Mucosa of gallbladder (tissue), 1 donor: Measurements from ENCODE around the gene EXOC6. TPM values are rescaled to one million over a fixed set of nuclear protein-coding genes. Genes with fewer than 3 reads are reported as not detected.

Source experiments
- DNase-seq: peaks from one replicate; pipeline ENCODE4 v3.0.0-alpha.2; 2020; ENCODE audit warnings: low spot score
- total RNA-seq: library from RNA; stranded (reverse); gene quantifications from one replicate; pipeline ENCODE4 v1.2.1, GENCODE V29; 2021
- donor health status: DM: no; HTN: no; CAD: no.

EXOC6 gene
- total RNA-seq, 1 donor from 2014 or later: 26.0 TPM

GRCh38 chr10:93023013-93023650 lies 174.8 kb downstream of the EXOC6 start:
- DNase-seq: no peak

DNA sequence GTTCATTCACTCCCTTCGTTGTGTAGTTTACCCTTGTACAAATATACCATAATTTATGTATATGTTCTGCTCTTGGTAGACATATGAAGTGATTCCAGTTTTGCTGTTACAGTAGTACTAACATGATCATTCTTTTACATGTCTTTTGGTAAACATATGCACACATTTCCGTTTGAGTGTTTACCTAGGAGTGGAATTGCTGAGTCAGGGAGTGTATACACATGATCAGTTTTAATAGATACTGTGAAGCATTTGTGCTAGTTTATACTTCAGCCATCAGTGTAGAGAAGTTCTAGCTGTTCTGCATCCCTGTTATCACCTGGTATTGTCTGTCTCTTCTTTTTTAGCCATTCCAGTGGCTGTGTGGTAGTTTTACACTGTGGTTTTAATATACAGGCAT lies 177.8 kb downstream of the EXOC6 start:
- DNase-seq: no peak

GRCh38 chr10:93027508-93027907 lies 179.2 kb downstream of the EXOC6 start:
- DNase-seq: no peak

- DNase-seq: no peak
Observed at GRCh38 chr10:93028883-93029282, 180.6 kb downstream of the EXOC6 start.

DNA sequence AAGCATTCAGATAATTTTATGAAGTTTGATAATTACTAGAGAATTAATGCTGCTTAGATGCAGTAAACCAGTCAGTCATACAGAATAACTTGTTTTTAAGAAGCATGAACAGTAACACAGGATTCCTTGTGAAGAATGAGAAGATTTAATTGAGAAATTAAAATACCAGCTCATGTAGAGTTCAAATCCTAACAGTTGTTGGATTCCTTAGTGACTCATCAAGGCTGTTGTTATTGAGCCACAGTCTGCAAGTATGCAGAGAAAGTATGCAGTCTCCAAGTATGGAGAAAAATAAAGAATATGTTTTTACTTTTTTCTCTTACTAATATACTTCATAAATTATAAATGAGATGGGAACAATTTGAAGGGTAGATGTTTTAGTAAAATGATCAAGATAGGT lies 182.1 kb downstream of the EXOC6 start:
- no peak for DNase-seq

DNA sequence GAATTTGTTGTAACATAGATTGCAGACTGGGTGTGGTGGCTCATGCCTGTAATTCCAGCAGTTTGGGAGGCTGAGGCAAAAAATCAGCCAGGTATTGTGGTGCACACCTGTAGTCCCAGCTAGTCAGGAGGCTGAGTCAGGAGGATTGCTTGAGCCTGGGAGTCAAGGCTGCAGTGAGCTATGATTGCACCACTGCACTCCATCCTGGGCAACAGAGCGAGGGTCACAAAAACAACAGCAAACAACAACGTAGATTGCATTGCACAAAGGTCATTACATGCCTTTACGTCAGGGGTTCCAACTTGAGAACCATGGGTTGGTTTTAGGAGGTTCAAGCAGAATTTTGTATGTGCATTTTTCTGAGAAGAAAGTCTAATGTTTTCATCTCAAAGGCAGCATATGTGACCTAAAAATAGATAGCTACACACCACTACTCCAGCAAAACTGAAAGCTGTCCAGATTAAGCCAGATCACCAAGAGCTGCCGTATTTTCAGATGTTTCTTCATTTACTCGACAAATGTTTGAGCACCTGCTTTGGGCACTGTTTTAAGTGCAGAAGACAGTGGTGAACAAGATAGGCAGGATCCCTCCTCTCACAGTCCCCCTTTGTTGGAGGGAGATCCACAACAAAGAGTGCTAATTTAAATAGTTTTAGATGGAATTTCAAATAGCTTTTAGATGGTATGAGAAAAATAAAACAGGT lies 183.9 kb downstream of the EXOC6 start:
- DNase-seq: no peak

DNA sequence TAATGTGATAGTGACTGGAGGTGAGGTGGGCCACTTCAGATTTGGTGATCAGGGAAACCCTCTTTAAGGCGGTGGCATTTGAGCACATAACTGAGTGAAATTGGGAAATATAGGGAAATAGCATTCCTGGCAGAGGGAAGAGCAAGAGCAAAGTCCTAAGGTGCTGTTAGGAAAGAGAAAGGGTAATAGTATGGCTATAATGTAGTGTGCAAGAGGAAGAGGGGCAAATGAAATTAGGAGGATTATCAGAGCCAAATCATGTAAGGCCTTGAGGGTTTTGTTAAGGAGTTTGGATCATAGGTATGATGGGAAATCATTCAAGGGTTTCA lies 184.5 kb downstream of the EXOC6 start:
- DNase-seq: no peak

- no peak for DNase-seq
Observed at GRCh38 chr10:93034426-93034825, 186.1 kb downstream of the EXOC6 start.

- DNase-seq: no peak
Observed at GRCh38 chr10:93039110-93039509, 190.8 kb downstream of the EXOC6 start.

DNA sequence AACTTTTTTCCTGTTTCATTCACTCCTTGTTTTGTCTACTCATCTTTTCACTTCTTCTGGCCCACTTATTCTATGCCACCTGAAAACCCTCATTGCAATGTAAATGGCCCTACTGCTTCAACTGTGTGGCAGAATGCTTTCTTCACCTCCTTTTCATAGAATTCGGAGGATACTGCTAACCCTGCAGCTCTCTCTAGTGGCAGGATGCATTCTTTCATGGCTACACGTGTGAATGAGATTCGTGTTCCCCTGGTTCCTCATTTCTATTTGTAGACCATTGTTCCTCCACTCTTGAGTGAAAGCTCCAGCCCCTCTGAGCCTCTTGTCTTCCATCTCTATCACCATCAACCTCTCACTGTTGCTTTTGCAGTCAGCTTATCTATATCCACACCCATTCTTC lies 191.4 kb downstream of the EXOC6 start:
- DNase-seq: no peak

DNA sequence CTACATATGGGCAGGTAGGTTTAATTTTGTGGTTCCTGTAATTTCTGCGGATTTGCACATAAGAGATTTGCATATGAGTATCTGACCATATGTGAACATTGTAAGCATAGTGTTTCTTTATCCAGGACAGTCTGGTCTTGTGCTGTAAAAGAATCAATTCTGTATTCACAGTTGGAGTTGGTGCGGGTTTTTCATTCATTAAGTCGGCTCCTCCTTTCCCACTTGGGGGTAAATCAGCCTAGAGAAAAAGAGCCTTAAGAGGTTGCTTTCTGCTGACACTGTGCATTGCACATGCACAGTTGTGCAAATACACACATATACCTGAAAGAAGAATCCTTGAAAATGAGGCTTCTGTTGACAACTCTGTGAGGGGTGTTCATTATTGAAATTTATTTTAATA lies 206.2 kb downstream of the EXOC6 start:
- no peak for DNase-seq

DNA sequence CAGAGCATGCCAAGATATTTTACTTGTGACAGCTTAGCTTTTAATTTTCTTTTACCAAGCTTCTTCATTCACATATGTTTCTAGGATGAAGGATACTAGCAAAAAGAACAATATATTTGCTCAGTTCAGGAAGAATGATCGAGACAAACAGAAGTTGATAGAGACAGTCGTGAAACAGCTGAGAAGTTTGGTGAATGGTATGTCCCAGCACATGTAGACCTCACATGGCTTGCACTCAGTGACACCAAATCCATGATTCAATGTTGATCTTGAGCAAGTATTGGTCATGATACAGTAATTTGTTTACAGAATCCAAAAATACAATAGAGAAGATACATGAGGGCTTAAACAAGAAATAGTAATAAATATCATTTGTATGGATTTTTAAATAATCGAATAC lies 209.8 kb downstream of the EXOC6 start:
- no peak for DNase-seq

DNA sequence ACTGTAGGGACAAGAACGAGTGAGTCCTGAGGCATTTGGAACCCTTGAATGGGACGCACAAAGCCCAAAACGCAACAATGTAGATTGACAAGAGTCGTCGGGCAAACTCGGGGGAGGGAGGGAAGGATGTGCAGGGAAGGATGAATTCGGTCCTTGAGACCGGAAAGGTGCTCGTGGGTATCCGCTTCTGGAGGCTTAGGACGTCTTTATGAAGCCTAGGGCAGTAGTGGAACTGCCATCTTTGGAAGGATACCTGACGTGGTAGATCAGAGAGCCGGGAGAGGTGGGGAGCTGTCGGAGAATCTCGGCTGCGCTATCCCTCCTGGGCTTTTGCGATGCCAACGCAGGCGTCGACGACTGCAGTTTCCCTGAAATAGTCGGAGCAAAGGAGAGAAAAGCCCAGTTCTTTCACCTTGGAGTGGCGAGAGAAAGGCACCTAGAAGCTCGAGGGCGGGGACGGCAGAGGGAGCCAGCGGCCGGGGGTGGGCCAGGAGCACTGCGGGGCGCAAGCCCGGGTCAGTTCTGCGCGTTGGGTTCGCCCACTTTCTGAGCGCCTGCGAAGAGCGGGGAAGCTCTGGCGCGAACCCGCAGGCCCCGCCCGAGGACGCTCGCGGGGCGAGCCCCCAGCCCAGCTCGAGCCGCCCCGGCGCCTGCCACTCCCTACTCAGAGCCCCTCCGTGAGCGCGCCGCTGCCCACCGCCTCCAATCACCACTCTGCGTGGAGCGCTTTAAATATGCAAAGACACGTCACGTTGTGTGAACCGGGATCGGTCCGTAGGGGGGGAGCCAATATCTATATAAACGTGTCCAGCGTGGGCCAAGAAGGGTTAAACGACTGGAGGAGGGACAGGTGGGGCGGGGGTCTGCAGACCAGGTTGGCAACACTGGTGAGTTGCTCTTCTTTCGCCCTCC lies 211.9 kb downstream of the EXOC6 start, which contains the start of gene CYP26C1:
Gene CYP26C1, plus strand, starts transcription at position 824 of the 912 bp plus-strand sequence. CDS start 466 bp downstream, outside the sequence.
- peak; percentile 9 for DNase-seq

DNA sequence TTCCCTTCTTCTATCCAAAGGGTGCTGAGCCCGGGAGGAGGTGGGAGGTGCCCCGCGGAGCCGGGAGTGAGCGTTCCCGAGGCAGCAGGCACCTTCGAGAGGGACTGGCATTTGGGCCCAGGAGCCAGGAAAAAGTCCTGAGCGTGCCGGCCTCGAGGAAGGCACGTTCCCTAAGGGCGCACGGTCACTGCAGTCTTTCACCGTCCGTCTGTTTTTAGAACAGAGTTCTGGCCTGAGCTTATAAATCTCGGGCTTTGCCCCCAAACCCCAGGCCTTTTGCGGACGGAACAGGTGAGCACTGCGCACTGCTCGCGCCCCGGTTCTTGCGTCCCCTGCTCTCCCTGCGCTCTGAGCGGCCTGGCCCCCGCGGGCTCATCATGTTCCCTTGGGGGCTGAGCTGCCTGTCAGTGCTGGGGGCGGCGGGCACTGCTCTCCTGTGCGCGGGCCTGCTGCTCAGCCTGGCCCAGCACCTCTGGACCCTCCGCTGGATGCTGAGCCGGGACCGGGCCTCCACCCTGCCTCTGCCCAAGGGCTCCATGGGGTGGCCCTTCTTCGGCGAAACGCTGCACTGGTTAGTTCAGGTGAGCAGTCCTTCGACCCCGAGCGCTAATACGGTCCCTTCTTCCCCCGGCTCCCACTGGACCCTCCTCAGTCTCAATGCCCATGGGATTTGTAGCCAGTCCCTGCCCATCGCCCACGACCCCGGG lies 212.7 kb downstream of the EXOC6 start:
- DNase-seq: peak; percentile 7

- DNase-seq: peak; percentile 9
Observed at GRCh38 chr10:93061594-93062513, 213.5 kb downstream of the EXOC6 start.

DNA sequence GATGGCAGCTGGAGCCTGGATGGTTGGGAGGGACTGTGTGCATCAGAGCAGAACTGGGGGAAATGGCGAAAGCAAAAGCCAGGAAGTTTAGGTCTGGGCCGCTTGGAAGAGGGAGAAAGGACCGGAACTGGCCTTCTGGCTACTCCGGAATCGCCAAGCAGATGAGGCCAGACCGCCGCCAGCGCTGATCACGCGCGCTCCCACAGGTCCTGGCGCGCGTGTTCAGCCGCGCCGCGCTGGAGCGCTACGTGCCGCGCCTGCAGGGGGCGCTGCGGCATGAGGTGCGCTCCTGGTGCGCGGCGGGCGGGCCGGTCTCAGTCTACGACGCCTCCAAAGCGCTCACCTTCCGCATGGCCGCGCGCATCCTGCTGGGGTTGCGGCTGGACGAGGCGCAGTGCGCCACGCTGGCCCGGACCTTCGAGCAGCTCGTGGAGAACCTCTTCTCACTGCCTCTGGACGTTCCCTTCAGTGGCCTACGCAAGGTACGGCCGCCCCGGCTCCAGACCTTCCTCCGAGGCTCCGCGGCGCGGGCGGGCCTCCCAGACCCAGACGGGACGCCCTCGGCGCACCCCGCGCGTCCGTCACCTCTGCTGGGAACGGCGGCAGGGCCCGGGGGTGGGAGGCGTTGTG lies 214.3 kb downstream of the EXOC6 start:
- peak; percentile 12 for DNase-seq

DNA sequence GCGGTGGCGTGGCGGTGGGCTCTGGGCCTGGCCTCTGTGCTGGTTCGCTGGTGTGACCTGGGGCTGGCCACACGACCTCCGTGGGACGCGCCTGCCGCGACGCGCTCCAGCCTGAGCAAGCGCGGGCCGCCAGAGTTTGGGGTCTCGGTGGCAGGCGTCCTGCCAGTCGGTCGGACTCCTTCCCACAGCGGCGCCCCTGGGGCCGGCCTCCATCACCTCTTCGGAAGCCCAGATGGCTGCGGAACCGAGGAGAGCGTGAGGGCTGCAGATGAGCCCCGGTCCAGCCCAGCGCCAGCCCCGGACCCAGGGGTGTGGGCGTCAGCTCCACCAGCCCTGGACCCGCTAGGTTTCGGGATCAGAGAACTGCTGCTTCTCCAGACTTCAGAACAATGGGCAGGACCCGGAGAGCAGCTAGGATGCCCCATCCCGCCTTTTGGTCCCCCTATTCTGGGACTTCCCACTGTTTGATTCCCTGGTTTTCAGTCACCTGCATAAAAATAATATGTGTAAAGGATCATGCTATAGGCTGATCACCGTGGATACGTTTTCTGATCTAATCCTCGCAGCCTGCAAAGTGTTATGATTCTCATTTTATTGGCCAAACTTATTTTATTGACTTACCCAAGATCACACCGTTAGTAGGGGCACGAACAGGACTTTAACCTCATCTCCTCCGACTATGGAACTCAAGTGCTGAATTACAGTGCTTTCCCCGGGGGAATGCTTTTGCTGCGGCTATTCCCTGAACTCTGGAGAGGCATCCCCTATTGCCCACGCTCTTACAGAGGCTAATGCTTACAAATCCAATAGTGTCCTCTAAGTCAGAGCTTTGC lies 215.0 kb downstream of the EXOC6 start:
- DNase-seq: peak; percentile 9

GRCh38 chr10:93063977-93064660 lies 215.8 kb downstream of the EXOC6 start:
- DNase-seq: peak; percentile 8
